Body of pancreas (tissue), 4 donors: Measurements from ENCODE around the gene DSPP. TPM values are rescaled to one million over a fixed set of nuclear protein-coding genes. Genes with fewer than 3 reads are reported as not detected.

Experiments used
- ATAC-seq: fragments of 150-250 bp; one replicate; pipeline ENCODE4 v1.9.1; 2016
- DNase-seq, 4 donors: peaks; one replicate each; pipeline ENCODE4 v3.0.0-alpha.2; 2019
- H3K27ac ChIP-seq, 4 donors: fragments of 200-600 bp; sonication (generic); 1 replicate in 3 of 4; 2 replicates in 1 of 4; pipeline versions ENCODE4 v1.5.1 to v1.6.1; 2016 to 2019; ENCODE audit warnings: mild to moderate bottlenecking in 1 of 4, mixed read lengths in 1 of 4, moderate library complexity in 1 of 4
- H3K27me3 ChIP-seq, 2 donors: fragments of 200-600 bp; sonication (generic); one replicate each; pipeline ENCODE4 v1.6.0; 2016; ENCODE audit warnings: mild to moderate bottlenecking in 1 of 2
- H3K36me3 ChIP-seq, 2 donors: fragments of 200-600 bp; sonication (generic); replicated peaks in 1 of 2; 2 replicates each; pipeline ENCODE4 v1.5.1; 2016; ENCODE audit warnings: low read depth in 2 of 2; ENCODE audit not compliant: insufficient read depth in 1 of 2
- H3K4me1 ChIP-seq: fragments of 200-600 bp; sonication (generic); one replicate; pipeline ENCODE4 v1.6.0; 2016
- H3K4me3 ChIP-seq, 2 donors: fragments of 200-600 bp; sonication (generic); 1 replicate in 1 of 2; 2 replicates in 1 of 2; pipeline ENCODE4 v1.5.1; 2016 to 2019
- H3K9me3 ChIP-seq, 3 donors: fragments of 200-600 bp; sonication (generic); 1 replicate in 2 of 3; 2 replicates in 1 of 3; pipeline ENCODE4 v1.5.1; 2016
- POLR2A ChIP-seq, 3 donors: fragments of 450-650 bp; IDR thresholded peaks; one replicate each; pipeline ENCODE4 v1.6.1; 2016; ENCODE audit warnings: antibody characterized with exemption in 3 of 3, mild to moderate bottlenecking in 2 of 3
- WGBS, 2 donors: methylation state at CpG; one replicate each; pipeline ENCODE4 v1.1.5; 2017; 5-methylcytosine and 5-hydroxymethylcytosine counted together
- intact Hi-C: fragments of 100-400 bp; cut with DNase I; formaldehyde crosslinking; loops from one replicate; pipeline ENCODE4 v1.15.1; 2023
- total RNA-seq, 2 donors: library from RNA; depleted of rRNA; stranded (reverse); fragments of >200 nt; gene quantifications; one replicate each; pipeline ENCODE4 v1.1.0, GENCODE V29; 2016
- TF ChIP-seq, protein P1 (sequence below), 7 experiments: fragments of 450-650 bp in 4 of 7; fragments of 200-600 bp in 3 of 7; sonication (generic) in 3 of 7; IDR thresholded peaks; one replicate each; pipeline ENCODE4 v1.5.1; 2016 to 2019; ENCODE audit warnings: antibody characterized with exemption in 7 of 7

Gene DSPP
- total RNA-seq, 2 donors from 2014 or later, result not detected

DNA sequence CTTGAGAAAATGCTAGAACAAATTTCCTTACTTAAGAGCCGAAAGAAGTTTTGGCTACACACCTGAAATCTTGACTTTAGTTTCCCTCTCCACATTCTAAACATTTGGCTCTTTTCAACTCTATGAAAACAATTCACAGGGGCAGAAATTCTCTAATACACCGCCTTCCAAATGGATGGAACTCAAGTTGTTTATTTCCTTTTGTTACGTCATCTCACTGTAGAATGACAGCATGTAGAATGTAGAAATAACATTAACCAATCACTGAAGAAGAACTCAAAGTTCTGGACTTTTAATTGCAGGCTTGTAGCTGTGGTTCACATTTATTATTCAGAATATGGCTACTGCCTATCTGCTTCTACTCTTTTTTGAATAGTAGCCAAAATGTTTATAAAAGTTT is 43.6 kb downstream of the DSPP start:
- TF ChIP-seq, protein P1, sequence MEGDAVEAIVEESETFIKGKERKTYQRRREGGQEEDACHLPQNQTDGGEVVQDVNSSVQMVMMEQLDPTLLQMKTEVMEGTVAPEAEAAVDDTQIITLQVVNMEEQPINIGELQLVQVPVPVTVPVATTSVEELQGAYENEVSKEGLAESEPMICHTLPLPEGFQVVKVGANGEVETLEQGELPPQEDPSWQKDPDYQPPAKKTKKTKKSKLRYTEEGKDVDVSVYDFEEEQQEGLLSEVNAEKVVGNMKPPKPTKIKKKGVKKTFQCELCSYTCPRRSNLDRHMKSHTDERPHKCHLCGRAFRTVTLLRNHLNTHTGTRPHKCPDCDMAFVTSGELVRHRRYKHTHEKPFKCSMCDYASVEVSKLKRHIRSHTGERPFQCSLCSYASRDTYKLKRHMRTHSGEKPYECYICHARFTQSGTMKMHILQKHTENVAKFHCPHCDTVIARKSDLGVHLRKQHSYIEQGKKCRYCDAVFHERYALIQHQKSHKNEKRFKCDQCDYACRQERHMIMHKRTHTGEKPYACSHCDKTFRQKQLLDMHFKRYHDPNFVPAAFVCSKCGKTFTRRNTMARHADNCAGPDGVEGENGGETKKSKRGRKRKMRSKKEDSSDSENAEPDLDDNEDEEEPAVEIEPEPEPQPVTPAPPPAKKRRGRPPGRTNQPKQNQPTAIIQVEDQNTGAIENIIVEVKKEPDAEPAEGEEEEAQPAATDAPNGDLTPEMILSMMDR (IDR thresholded peaks at IDR 0.05), result no peak
- no peak for TF ChIP-seq POLR2A (IDR thresholded peaks at IDR 0.05)
- Histone ChIP-seq H3K4me1 (no peaks in the 10 kb centered on the region), H3K27me3 (no peaks in the 10 kb centered on the region), H3K27ac (no peak overlapping the region), H3K4me3 (no peak overlapping the region), H3K9me3 (no peaks in the 10 kb centered on the region), H3K36me3 (no peaks in the 10 kb centered on the region)
- ATAC-seq (no peak), DNase-seq (no peak)
- 86 to 88% methylated on average over 3 of the region's 3 CpGs for WGBS, 2 donors
- intact Hi-C loops, result no loop called here

DNA sequence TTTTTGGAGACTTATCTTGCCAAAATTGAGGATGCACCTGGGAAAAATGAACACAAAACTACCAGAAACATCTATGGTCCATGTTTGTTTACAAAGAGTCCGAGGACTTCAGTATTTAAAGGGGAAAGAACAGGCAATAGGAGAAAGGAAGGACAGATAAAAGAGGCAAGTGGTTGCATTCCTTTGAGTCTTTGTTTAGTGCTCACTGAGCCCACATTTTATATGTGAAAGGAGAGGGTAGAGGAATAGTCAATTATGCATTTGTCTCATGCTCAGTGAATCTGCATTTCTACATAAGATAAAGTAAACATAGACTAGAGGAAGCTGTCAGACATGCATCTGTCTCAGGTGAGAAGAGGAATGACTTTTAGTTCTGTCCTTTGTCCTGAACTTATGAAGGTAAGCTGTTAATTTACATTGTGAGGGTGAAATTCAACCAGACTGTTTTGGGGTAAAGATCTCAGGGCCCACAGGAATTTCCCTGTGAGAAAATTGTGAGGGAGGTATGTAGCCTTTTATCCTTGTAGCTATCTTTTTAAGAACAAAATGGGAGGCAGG is 46.2 kb downstream of the DSPP start:
- no peaks in the 10 kb centered on the region for H3K9me3 ChIP-seq
- WGBS, 2 donors, result 55 to 67% methylated on average over 1 of the region's 1 CpG
- no peak overlapping the region for H3K27ac ChIP-seq
- no peak overlapping the region for H3K4me3 ChIP-seq
- TF ChIP-seq, protein P1 (IDR thresholded peaks at IDR 0.05), result no peak
- TF ChIP-seq POLR2A (IDR thresholded peaks at IDR 0.05), result no peak
- H3K27me3 ChIP-seq, result no peaks in the 10 kb centered on the region
- no peaks in the 10 kb centered on the region for H3K36me3 ChIP-seq
- intact Hi-C loops, result no loop called here
- no peak for ATAC-seq
- DNase-seq, result no peak
- no peaks in the 10 kb centered on the region for H3K4me1 ChIP-seq

DNA sequence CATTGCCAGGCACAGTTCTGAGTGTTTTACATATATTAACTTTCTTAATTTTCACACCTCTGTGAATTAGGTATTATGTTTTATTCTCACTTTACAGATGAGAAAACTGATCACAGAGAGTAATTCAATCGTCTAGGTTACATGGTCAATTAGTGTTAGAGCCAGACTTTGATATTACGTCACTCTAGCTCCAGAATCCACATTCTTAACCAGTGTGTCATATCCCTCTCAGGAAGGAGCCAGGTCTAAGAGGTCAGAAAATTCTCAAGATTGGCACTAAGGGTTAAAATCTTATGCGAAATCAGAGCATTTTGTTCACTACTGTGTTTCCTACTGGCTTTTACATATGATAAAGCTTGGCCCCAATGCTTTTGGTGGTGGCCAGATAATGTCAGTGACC is 49.2 kb downstream of the DSPP start:
- no peaks in the 10 kb centered on the region for H3K27me3 ChIP-seq
- no peak overlapping the region for H3K4me3 ChIP-seq
- TF ChIP-seq, protein P1 (IDR thresholded peaks at IDR 0.05), result no peak
- TF ChIP-seq POLR2A (IDR thresholded peaks at IDR 0.05), result no peak
- no peaks in the 10 kb centered on the region for H3K36me3 ChIP-seq
- ATAC-seq (no peak), DNase-seq (no peak)
- no peaks in the 10 kb centered on the region for H3K9me3 ChIP-seq
- 56 to 58% methylated on average over 3 of the region's 3 CpGs for WGBS, 2 donors
- H3K27ac ChIP-seq, result no peak overlapping the region
- H3K4me1 ChIP-seq, result no peaks in the 10 kb centered on the region
- intact Hi-C loops, result no loop called here

DNA sequence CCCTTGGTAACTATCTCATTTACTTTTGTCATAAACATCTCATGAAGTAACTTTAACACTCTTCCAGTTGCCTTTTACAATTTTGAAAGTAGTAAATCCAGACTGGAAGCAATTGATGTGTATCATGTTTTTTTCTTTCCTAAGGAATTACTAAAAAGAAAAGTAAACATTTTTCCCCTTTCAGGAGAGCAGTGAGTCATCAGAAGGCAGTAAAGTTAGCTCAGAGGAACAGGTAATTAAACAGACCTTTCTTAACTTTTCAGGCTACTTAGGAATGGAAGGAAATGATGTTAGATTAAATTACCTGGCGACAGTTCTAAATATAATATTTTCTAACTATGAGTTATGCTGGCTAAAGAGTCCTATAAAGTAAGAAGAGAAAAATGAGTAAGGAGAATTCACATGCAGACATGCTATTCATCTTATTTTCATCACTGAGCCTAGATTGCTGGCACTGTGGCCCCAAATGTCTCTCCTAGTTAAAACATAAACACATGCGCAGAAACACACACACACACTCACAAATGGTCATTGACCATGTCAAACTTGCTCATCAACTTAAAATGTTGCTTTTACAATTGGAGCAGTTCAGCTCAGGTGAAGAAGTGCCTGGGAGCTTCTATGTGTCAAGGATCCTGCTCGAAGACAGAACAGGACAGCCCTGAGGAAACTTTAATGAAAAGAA is 51.1 kb downstream of the DSPP start:
- DNase-seq (no peak), ATAC-seq (no peak)
- no peak overlapping the region for H3K27ac ChIP-seq
- no peaks in the 10 kb centered on the region for H3K36me3 ChIP-seq
- H3K4me1 ChIP-seq, result no peaks in the 10 kb centered on the region
- H3K27me3 ChIP-seq, result no peaks in the 10 kb centered on the region
- WGBS, 2 donors, result 63 to 72% methylated on average over 3 of the region's 3 CpGs
- no peak overlapping the region for H3K4me3 ChIP-seq
- no peaks in the 10 kb centered on the region for H3K9me3 ChIP-seq
- intact Hi-C loops, result no loop called here
- TF ChIP-seq, protein P1 (IDR thresholded peaks at IDR 0.05), result no peak
- no peak for TF ChIP-seq POLR2A (IDR thresholded peaks at IDR 0.05)

DNA sequence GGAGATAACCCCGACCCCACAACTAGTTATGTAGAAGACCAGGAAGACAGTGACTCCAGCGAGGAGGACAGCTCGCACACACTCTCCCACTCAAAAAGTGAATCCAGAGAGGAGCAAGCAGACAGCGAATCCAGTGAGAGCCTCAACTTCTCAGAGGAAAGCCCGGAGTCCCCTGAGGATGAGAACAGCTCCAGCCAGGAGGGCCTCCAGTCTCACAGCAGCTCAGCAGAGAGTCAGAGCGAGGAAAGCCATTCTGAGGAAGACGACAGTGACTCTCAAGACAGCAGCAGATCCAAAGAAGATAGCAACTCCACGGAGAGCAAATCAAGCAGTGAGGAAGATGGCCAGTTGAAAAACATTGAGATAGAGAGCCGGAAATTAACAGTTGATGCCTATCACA is 54.5 kb downstream of the DSPP start:
- Histone ChIP-seq H3K36me3 (no peaks in the 10 kb centered on the region), H3K27me3 (no peaks in the 10 kb centered on the region), H3K4me1 (no peaks in the 10 kb centered on the region), H3K4me3 (no peak overlapping the region), H3K9me3 (no peaks in the 10 kb centered on the region), H3K27ac (no peak overlapping the region)
- DNase-seq (no peak), ATAC-seq (no peak)
- intact Hi-C loops, result no loop called here
- 74 to 79% methylated on average over 9 of the region's 9 CpGs for WGBS, 2 donors
- TF ChIP-seq, protein P1 (IDR thresholded peaks at IDR 0.05), result no peak
- no peak for TF ChIP-seq POLR2A (IDR thresholded peaks at IDR 0.05)
